Ishikawa (cell line): ENCODE data around the gene RRAS2.

Source experiments
- CEBPB ChIP-seq: IDR thresholded peaks from 2 replicates; pipeline ENCODE4 v1.6.1; 2012
- CREB1 ChIP-seq: IDR thresholded peaks from 2 replicates; pipeline ENCODE4 v1.6.1; 2012; ENCODE audit warnings: low read depth
- EGR1 ChIP-seq: IDR thresholded peaks from 2 replicates; pipeline ENCODE4 v1.6.1; 2012
- FOXM1 ChIP-seq: IDR thresholded peaks from 2 replicates; pipeline ENCODE4 v1.6.1; 2012; ENCODE audit warnings: low read depth, borderline replicate concordance
- MAX ChIP-seq: IDR thresholded peaks from 2 replicates; pipeline ENCODE4 v1.6.1; 2012
- NFIC ChIP-seq: IDR thresholded peaks from 2 replicates; pipeline ENCODE4 v1.6.1; 2012
- TAF1 ChIP-seq: IDR thresholded peaks from 2 replicates; pipeline ENCODE4 v1.6.1; 2012; ENCODE audit warnings: low read depth, mild to moderate bottlenecking
- TCF12 ChIP-seq: IDR thresholded peaks from 2 replicates; pipeline ENCODE4 v1.6.1; 2012; ENCODE audit warnings: low read depth
- TF ChIP-seq, protein P1 (sequence below): IDR thresholded peaks from 2 replicates; pipeline ENCODE4 v1.6.1; 2012; ENCODE audit warnings: low read depth, mild to moderate bottlenecking

DNA sequence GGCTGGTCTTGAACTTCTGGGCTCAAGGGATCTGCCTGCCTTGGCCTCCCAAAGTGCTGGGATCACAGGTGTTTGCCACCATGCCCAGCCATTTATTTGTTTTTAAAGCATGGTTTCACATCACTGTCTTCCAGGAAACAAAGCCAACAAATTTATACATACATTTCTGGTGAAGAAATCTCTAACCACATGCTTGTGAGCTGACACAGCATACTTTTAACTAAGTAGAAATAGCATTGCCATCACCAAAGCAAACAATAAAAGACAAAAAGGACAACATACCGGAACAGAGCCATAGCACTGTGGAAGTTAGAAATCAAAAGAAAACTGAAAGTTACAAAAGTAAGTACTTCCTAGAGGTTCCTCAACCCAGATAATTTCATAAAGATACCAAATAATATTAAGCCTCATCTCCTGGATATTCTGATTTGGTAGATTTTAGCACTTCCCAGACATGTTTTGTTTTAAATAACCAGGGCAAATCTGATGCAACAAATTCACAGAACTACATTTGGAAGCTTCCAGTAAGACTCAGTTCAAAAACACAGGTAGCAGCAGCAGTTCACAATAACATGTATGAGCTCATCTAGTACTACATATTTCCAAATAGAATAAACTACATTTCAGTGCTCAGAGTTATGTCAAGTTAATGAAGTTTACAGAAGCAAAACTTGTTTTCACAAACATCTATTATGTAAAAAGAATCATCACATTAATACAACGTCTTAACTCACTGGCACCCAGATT lies 70.6 kb downstream of the RRAS2 start:
- TF ChIP-seq, protein P1, sequence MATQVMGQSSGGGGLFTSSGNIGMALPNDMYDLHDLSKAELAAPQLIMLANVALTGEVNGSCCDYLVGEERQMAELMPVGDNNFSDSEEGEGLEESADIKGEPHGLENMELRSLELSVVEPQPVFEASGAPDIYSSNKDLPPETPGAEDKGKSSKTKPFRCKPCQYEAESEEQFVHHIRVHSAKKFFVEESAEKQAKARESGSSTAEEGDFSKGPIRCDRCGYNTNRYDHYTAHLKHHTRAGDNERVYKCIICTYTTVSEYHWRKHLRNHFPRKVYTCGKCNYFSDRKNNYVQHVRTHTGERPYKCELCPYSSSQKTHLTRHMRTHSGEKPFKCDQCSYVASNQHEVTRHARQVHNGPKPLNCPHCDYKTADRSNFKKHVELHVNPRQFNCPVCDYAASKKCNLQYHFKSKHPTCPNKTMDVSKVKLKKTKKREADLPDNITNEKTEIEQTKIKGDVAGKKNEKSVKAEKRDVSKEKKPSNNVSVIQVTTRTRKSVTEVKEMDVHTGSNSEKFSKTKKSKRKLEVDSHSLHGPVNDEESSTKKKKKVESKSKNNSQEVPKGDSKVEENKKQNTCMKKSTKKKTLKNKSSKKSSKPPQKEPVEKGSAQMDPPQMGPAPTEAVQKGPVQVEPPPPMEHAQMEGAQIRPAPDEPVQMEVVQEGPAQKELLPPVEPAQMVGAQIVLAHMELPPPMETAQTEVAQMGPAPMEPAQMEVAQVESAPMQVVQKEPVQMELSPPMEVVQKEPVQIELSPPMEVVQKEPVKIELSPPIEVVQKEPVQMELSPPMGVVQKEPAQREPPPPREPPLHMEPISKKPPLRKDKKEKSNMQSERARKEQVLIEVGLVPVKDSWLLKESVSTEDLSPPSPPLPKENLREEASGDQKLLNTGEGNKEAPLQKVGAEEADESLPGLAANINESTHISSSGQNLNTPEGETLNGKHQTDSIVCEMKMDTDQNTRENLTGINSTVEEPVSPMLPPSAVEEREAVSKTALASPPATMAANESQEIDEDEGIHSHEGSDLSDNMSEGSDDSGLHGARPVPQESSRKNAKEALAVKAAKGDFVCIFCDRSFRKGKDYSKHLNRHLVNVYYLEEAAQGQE, result no peak
- TF ChIP-seq TCF12, result no peak
- TF ChIP-seq NFIC, result no peak
- TF ChIP-seq CREB1, result no peak
- TF ChIP-seq TAF1, result no peak
- no peak for TF ChIP-seq FOXM1
- no peak for TF ChIP-seq MAX
- no peak for TF ChIP-seq CEBPB
- TF ChIP-seq EGR1, result no peak
